Left ventricle myocardium inferior (tissue), 1 donor: Measurements from ENCODE around the gene ZNF101. TPM values are rescaled to one million over a fixed set of nuclear protein-coding genes. Genes with fewer than 3 reads are reported as not detected.

ENCODE experiments used
- DNase-seq: peaks from one replicate; pipeline ENCODE4 v3.0.0-alpha.2; 2020
- H3K27ac ChIP-seq: fragments of 200-600 bp; replicated peaks from 2 replicates; pipeline ENCODE4 v1.8.0; 2021
- H3K27me3 ChIP-seq: fragments of 200-600 bp; 2 replicates; pipeline ENCODE4 v1.8.0; 2021; ENCODE audit warnings: low read depth
- H3K36me3 ChIP-seq: fragments of 200-600 bp; 2 replicates; pipeline ENCODE4 v1.8.0; 2021
- H3K4me1 ChIP-seq: fragments of 200-600 bp; 2 replicates; pipeline ENCODE4 v1.8.0; 2021
- H3K4me3 ChIP-seq: fragments of 200-600 bp; 2 replicates; pipeline ENCODE4 v1.8.0; 2021; ENCODE audit warnings: mild to moderate bottlenecking, moderate library complexity
- H3K9me3 ChIP-seq: fragments of 200-600 bp; replicated peaks from 2 replicates; pipeline ENCODE4 v1.8.0; 2021
- intact Hi-C: fragments of 100-400 bp; cut with micrococcal nuclease; formaldehyde crosslinking; loops from one replicate; pipeline ENCODE4 v1.11.0; 2022
- total RNA-seq: library from RNA; stranded (reverse); fragmentation: NEBNext Ultra II Directional; extraction: Animal tissue kit (Norgen Biotek cat#: 25700); gene quantifications from one replicate; pipeline ENCODE4 v1.2.1, GENCODE V29; 2021
- TF ChIP-seq, protein P1 (sequence below): fragments of 200-600 bp; IDR thresholded peaks from 2 replicates; pipeline ENCODE4 v1.8.0; 2021; ENCODE audit warnings: antibody characterized with exemption, mild to moderate bottlenecking, borderline replicate concordance
- donor health status: DM: no; HTN: yes; CAD: no; lungs with severe emphysema.

Gene ZNF101
- total RNA-seq, 1 donor from 2014 or later, result 4.2 TPM

DNA sequence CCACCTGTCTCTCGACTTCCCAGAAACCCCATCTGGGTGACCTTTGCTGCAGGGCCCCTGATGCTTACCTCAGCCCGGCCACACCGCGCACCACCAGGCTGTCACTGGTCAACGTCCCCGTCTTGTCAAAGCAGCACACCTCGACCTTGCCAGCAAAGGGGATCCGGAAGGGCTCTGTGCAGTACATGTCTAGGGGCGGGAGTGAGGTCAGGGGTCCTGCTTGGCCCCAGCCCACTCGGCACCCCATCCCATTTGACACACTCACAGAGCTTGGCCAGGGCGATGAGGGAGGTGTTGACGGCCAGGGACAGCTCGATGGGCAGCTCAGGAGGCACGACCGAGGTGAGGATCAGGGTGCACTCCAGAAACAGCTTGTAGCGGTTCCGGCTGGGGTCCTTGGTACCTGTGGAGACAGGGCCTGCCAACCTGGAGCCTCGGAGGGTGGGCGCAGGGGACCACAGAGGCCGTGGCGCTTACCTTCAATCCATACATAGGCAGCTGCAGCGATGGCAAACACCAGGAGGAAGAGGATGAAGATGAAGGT is 13.5 kb upstream of the ZNF101 start:
- H3K4me1 ChIP-seq, result peaks cover 14% of the 10 kb centered on the region
- no peaks in the 10 kb centered on the region for H3K9me3 ChIP-seq
- TF ChIP-seq, protein P1, sequence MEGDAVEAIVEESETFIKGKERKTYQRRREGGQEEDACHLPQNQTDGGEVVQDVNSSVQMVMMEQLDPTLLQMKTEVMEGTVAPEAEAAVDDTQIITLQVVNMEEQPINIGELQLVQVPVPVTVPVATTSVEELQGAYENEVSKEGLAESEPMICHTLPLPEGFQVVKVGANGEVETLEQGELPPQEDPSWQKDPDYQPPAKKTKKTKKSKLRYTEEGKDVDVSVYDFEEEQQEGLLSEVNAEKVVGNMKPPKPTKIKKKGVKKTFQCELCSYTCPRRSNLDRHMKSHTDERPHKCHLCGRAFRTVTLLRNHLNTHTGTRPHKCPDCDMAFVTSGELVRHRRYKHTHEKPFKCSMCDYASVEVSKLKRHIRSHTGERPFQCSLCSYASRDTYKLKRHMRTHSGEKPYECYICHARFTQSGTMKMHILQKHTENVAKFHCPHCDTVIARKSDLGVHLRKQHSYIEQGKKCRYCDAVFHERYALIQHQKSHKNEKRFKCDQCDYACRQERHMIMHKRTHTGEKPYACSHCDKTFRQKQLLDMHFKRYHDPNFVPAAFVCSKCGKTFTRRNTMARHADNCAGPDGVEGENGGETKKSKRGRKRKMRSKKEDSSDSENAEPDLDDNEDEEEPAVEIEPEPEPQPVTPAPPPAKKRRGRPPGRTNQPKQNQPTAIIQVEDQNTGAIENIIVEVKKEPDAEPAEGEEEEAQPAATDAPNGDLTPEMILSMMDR, result no peak
- no peak for DNase-seq
- no peaks in the 10 kb centered on the region for H3K27me3 ChIP-seq
- H3K4me3 ChIP-seq, result no peak overlapping the region
- no peak overlapping the region for H3K27ac ChIP-seq
- peaks cover 96% of the 10 kb centered on the region for H3K36me3 ChIP-seq
- intact Hi-C loops, result no loop called here

DNA sequence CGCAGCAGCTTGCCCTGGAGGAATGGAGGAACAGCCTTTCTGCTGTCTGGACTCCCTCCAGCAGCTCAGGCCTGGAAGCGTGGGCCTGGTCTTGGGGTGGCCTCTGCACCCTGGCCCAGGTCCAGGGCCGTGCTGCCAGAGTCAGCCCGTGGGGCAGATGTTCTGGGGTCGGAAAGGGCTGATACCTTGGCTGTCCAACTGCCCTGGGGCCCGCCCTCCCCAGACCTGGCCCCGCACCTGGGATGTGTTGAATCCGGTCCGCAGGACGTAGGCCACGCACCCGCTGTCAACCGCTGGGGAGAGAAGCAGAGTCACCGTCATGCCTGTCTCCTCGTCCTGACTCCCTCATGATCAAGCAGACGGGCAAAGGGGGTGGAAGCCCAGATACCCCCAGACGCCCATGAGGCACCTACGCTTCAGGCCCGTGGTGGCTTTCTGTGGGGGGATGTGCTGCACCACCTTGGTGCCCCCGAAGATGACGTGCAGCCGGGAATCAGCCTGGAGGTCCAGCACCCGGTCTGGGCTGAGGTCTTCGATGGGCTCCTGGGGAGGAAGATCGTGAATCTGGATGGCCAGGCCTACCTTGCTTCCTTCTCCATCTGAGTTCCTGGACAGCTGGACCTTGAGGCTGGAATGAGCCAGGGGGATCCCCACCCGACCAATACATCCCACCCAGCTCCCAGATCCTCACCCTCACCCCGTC is 12.8 kb upstream of the ZNF101 start:
- no peak overlapping the region for H3K27ac ChIP-seq
- peaks cover 11% of the 10 kb centered on the region for H3K4me1 ChIP-seq
- peaks cover 91% of the 10 kb centered on the region for H3K36me3 ChIP-seq
- no peaks in the 10 kb centered on the region for H3K9me3 ChIP-seq
- intact Hi-C loops, result no loop called here
- no peak for DNase-seq
- TF ChIP-seq, protein P1, result no peak
- H3K4me3 ChIP-seq, result no peak overlapping the region
- no peaks in the 10 kb centered on the region for H3K27me3 ChIP-seq

DNA sequence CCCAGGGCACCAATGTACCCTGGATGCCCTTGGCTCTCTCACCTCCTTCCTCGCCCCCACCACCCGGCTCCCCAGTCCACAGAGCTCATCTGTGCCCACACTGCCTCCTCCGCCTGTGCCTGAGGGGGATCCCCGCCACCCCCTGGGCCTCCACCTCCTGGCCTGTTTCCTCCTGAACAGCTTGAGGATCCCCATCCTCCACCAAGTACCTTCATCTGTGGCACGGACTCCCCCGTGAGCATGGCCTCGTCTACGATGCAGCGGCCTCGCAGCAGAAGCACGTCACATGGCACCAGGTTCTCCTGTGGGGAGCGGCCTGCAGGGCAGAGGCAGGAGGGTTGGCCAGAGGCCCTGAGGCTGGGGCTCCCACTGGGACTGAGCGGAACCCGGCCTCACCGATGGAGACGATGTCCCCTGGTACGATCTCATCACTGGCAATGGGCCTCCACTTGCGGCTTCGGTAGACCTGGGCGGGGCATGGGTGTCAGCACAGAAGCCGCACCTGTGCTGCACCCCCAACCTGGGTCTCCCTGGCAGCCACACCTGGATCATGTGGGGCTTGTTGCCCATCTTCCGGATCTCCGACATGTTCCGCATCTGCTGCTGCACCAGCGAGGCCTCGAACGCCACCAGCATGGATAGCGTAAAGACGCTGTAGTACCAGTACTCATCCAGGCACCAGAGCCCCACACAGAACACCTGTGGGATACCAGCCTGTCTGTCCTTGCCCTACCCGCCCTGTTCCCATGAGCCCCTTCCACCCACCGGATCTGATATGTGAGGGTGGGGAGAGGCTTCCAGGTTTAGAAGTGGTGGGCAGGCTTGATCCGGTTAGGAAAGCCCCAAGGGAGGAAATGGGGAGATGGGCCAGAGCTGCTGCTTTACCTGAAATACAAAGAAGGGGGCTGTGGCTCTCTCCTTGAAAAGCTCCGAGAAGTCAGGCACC is 11.9 kb upstream of the ZNF101 start:
- no peak overlapping the region for H3K4me3 ChIP-seq
- DNase-seq, result no peak
- intact Hi-C loops, result no loop called here

DNA sequence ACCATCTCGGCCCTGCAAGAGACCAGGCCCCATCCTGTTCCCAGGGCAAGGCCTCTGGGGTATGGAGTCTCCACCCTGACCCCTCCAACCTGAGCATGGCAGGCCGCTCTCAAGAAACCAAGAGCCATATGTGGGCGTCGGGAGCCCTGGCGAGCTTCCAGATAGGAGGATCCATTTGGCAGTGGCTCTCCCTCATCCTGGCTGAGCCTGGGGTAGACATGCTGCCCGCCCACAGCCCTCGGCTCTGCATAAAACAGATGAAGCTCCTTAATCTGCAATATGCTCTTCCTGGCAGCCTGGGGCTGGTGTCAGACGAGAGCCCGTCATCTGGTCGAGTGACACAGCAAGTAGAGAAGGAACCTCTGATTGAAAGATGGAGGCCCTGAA is 11.2 kb upstream of the ZNF101 start:
- no peak for DNase-seq
- no peak overlapping the region for H3K27ac ChIP-seq
- H3K9me3 ChIP-seq, result no peaks in the 10 kb centered on the region
- H3K4me3 ChIP-seq, result no peak overlapping the region
- H3K36me3 ChIP-seq, result peaks cover 75% of the 10 kb centered on the region
- TF ChIP-seq, protein P1, result no peak
- intact Hi-C loops, result no loop called here
- peaks cover 14% of the 10 kb centered on the region for H3K4me1 ChIP-seq
- H3K27me3 ChIP-seq, result no peaks in the 10 kb centered on the region

More for the DNA sequence above, 11.9 kb upstream of the ZNF101 start:
- Histone ChIP-seq H3K4me1 (peaks cover 9% of the 10 kb centered on the region), H3K9me3 (no peaks in the 10 kb centered on the region), H3K27ac (no peak overlapping the region), H3K27me3 (no peaks in the 10 kb centered on the region), H3K36me3 (peaks cover 81% of the 10 kb centered on the region)
- TF ChIP-seq, protein P1, result no peak

DNA sequence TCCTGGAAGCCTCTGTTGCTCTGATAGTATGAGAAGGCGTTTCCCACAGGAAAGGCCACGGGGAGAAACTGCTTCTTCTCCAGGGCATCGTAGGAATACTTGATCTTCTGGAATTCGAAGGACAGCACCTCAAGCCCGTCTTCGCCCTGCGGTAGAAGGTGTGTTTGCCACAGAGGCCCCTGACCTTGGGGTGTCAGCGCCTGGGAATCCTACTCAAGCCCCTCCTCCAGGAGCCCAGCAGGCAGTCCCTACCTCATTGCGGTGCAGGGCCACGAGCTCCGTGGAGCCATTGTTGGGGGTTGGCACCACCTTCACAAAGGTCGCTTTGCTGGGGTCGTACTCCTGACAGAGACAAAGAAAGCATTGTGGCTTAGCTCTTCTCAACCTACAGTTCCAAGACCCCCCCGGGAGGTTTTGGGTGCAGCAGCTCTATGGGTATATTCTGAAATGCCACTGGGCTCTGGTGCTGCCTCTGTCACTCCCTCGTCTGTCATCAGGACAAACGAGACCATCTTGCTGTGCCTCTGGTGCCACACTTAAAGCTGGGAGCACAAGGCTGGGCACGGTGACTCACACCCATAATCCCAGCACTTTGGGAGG is 8.9 kb upstream of the ZNF101 start:
- no peaks in the 10 kb centered on the region for H3K9me3 ChIP-seq
- peaks cover 51% of the 10 kb centered on the region for H3K36me3 ChIP-seq
- no peak for DNase-seq
- H3K27ac ChIP-seq, result no peak overlapping the region
- H3K4me1 ChIP-seq, result peaks cover 29% of the 10 kb centered on the region
- intact Hi-C loops, result no loop called here
- H3K4me3 ChIP-seq, result no peak overlapping the region
- TF ChIP-seq, protein P1, result no peak
- H3K27me3 ChIP-seq, result no peaks in the 10 kb centered on the region
